Fibroblast of lung (primary cell): ENCODE measurements around the gene OPRD1. TPM values are rescaled to one million over a fixed set of nuclear protein-coding genes. Genes with fewer than 3 reads are reported as not detected.

Experiments used
- DNase-seq, 2 donors: peaks; one replicate each; pipeline versions ENCODE4 v3.0.0 to v3.0.0-alpha.2; 2010; ENCODE audit warnings: low read depth in 2 of 2
- H2AFZ ChIP-seq: 2 replicates; pipeline ENCODE4 v1.5.1; 2012; ENCODE audit warnings: low read length, control low read depth, inconsistent platforms
- H3K27ac ChIP-seq: 2 replicates; pipeline ENCODE4 v1.5.1; 2011; ENCODE audit warnings: low read length, control low read depth; ENCODE audit not compliant: insufficient read depth
- H3K27me3 ChIP-seq: 2 replicates; pipeline ENCODE4 v1.5.1; 2011; ENCODE audit warnings: mild to moderate bottlenecking, low read length; ENCODE audit not compliant: control insufficient read depth, insufficient read depth
- H3K36me3 ChIP-seq: 2 replicates; pipeline ENCODE4 v1.5.1; 2011; ENCODE audit warnings: low read length; ENCODE audit not compliant: control insufficient read depth, insufficient read depth
- H3K4me1 ChIP-seq: 2 replicates; pipeline ENCODE4 v1.5.1; 2011; ENCODE audit warnings: low read length; ENCODE audit not compliant: control insufficient read depth, insufficient read depth; ENCODE audit errors: extremely low read depth
- H3K4me2 ChIP-seq: 2 replicates; pipeline ENCODE4 v1.5.1; 2011; ENCODE audit warnings: low read length, control low read depth; ENCODE audit not compliant: insufficient read depth; ENCODE audit errors: extremely low read depth
- H3K4me3 ChIP-seq, 4 experiments: fragments of 200-600 bp in 1 of 4; sonication (generic) in 1 of 4; replicated peaks in 1 of 4; 2 replicates each; pipeline ENCODE4 v1.5.1; 2011 to 2016; ENCODE audit warnings: low read length in 4 of 4, low read depth in 3 of 4, mild to moderate bottlenecking in 3 of 4, control low read depth in 2 of 4, inconsistent platforms in 1 of 4, mixed read lengths in 1 of 4; ENCODE audit not compliant: insufficient read depth in 1 of 4; ENCODE audit errors: control extremely low read depth in 1 of 4
- H3K79me2 ChIP-seq: 2 replicates; pipeline ENCODE4 v1.5.1; 2012; ENCODE audit warnings: mild to moderate bottlenecking, low read length, inconsistent platforms; ENCODE audit not compliant: control insufficient read depth, insufficient read depth
- H3K9ac ChIP-seq: 2 replicates; pipeline ENCODE4 v1.5.1; 2011; ENCODE audit warnings: mild to moderate bottlenecking, low read length, control low read depth; ENCODE audit not compliant: insufficient read depth
- H3K9me3 ChIP-seq: 2 replicates; pipeline ENCODE4 v1.5.1; 2012; ENCODE audit warnings: low read depth, low read length; ENCODE audit not compliant: control insufficient read depth, insufficient read depth
- H4K20me1 ChIP-seq: 2 replicates; pipeline ENCODE4 v1.5.1; 2011; ENCODE audit warnings: low read length; ENCODE audit not compliant: control insufficient read depth, insufficient read depth; ENCODE audit errors: extremely low read depth
- CTCF ChIP-seq, 2 donors: IDR thresholded peaks in 1 of 2; conservative IDR thresholded peaks in 1 of 2; 1 replicate in 1 of 2; 2 replicates in 1 of 2; pipeline ENCODE4 v1.5.1; 2011 to 2012; ENCODE audit warnings: low read length in 2 of 2, control low read depth in 1 of 2, inconsistent platforms in 1 of 2, low read depth in 1 of 2, mild to moderate bottlenecking in 1 of 2
- EZH2 ChIP-seq: IDR thresholded peaks from 2 replicates; pipeline ENCODE4 v1.5.1; 2012; ENCODE audit warnings: low read length, control low read depth, mild to moderate bottlenecking; ENCODE audit errors: missing control alignments
- polyA plus RNA-seq, 2 donors: library from polyadenylated mRNA; depleted of rRNA in 1 of 2; stranded (reverse) in 1 of 2; unstranded in 1 of 2; fragments of >200 nt; gene quantifications; 2 replicates each; pipeline ENCODE4 v1.2.1, GENCODE V29; 2011 to 2012; ENCODE audit warnings: missing spikeins in 1 of 2
- total RNA-seq: library from RNA; depleted of rRNA; stranded (reverse); fragments of >200 nt; gene quantifications from 2 replicates; pipeline ENCODE4 v1.2.1, GENCODE V29; 2014

OPRD1 gene
- total and polyA plus RNA-seq, 2 donors (not counting 1 experiment from before 2014, with no cell fraction given) = under 0.01 to 0.01 TPM

GRCh38 chr1:28883242-28883616 lies 71.3 kb downstream of the OPRD1 start:
- Histone ChIP-seq H3K79me2 (no peaks in the 10 kb centered on the region), H3K9ac (no peak overlapping the region), H3K36me3 (no peaks in the 10 kb centered on the region), H3K4me1 (peaks cover 16% of the 10 kb centered on the region), H3K4me3 (no peak overlapping the region), H3K9me3 (no peaks in the 10 kb centered on the region), H4K20me1 (no peaks in the 10 kb centered on the region), H3K27ac (no peak overlapping the region), H2AFZ (no peak overlapping the region), H3K4me2 (no peak overlapping the region), H3K27me3 (peaks cover 4% of the 10 kb centered on the region)
- TF ChIP-seq CTCF (conservative IDR thresholded peaks at IDR 0.05 in 1 of 2, IDR thresholded peaks at IDR 0.05 in 1 of 2; ENCODE audit: low read depth in 1 of 2, low read length in 2 of 2) = no peak
- no peak for TF ChIP-seq EZH2
- no peak for DNase-seq

- Histone ChIP-seq H3K4me1 (peaks cover 16% of the 10 kb centered on the region), H3K9me3 (no peaks in the 10 kb centered on the region), H3K36me3 (no peaks in the 10 kb centered on the region), H3K27me3 (peaks cover 4% of the 10 kb centered on the region), H3K79me2 (no peaks in the 10 kb centered on the region), H3K4me2 (no peak overlapping the region), H4K20me1 (no peaks in the 10 kb centered on the region), H3K9ac (no peak overlapping the region), H3K27ac (no peak overlapping the region), H3K4me3 (no peak overlapping the region), H2AFZ (no peak overlapping the region)
- no peak for DNase-seq
- TF ChIP-seq CTCF (conservative IDR thresholded peaks at IDR 0.05 in 1 of 2, IDR thresholded peaks at IDR 0.05 in 1 of 2; ENCODE audit: low read depth in 1 of 2, low read length in 2 of 2) = no peak
Observed at GRCh38 chr1:28885472-28885877, 73.5 kb downstream of the OPRD1 start.

- Histone ChIP-seq H3K9ac (no peak overlapping the region), H3K27me3 (peaks cover 4% of the 10 kb centered on the region), H3K4me3 (peak overlapping the region in 1 of 4 experiments; percentile 69), H3K9me3 (no peaks in the 10 kb centered on the region), H3K36me3 (no peaks in the 10 kb centered on the region), H3K4me2 (no peak overlapping the region), H4K20me1 (no peaks in the 10 kb centered on the region), H3K79me2 (no peaks in the 10 kb centered on the region), H2AFZ (no peak overlapping the region), H3K27ac (no peak overlapping the region), H3K4me1 (peaks cover 16% of the 10 kb centered on the region)
- DNase-seq = no peak
- TF ChIP-seq EZH2 (no peak), CTCF (conservative IDR thresholded peaks at IDR 0.05 in 1 of 2, IDR thresholded peaks at IDR 0.05 in 1 of 2; ENCODE audit: low read depth in 1 of 2, low read length in 2 of 2) (no peak)
Observed at GRCh38 chr1:28885977-28886730, 74.2 kb downstream of the OPRD1 start.
